GM21576 (cell line): ENCODE results near the gene CLEC2L.
"Not testable (repeated sequence)": the region's sequence is repeated elsewhere in the genome, so short reads cannot be mapped to it uniquely, and the experiment has no call there.

Experiments used
- ATAC-seq: cut with Tn5 transposase; IDR thresholded peaks from one replicate; pipeline ENCODE4 v1.9.1; 2021; ENCODE audit warnings: mild to moderate bottlenecking, moderate library complexity; ENCODE audit not compliant: unreplicated experiment

The CLEC2L gene

GRCh38 chr7:139553991-139554700 is 30.7 kb downstream of the CLEC2L start:
- not testable (repeated sequence) for ATAC-seq

GRCh38 chr7:139557857-139558581 is 34.5 kb downstream of the CLEC2L start:
- no peak for ATAC-seq

GRCh38 chr7:139559364-139560105 is 36.0 kb downstream of the CLEC2L start:
- no peak for ATAC-seq

GRCh38 chr7:139560199-139560598 is 36.7 kb downstream of the CLEC2L start:
- no peak for ATAC-seq

GRCh38 chr7:139560678-139561077 is 37.2 kb downstream of the CLEC2L start:
- ATAC-seq, result no peak

GRCh38 chr7:139562491-139562890 is 39.0 kb downstream of the CLEC2L start:
- ATAC-seq, result no peak

- ATAC-seq, result no peak
Observed at GRCh38 chr7:139562961-139563565, 39.6 kb downstream of the CLEC2L start.

- no peak for ATAC-seq
Observed at GRCh38 chr7:139563856-139564255, 40.4 kb downstream of the CLEC2L start.

GRCh38 chr7:139566075-139566474 is 42.6 kb downstream of the CLEC2L start:
- no peak for ATAC-seq

GRCh38 chr7:139566736-139567646 is 43.5 kb downstream of the CLEC2L start:
- ATAC-seq, result no peak

GRCh38 chr7:139567647-139568345 is 44.3 kb downstream of the CLEC2L start:
- no peak for ATAC-seq

- no peak for ATAC-seq
Observed at GRCh38 chr7:139568346-139568675, 44.8 kb downstream of the CLEC2L start.

- ATAC-seq, result no peak
Observed at GRCh38 chr7:139568813-139569490, 45.5 kb downstream of the CLEC2L start.

- ATAC-seq, result no peak
Observed at GRCh38 chr7:139570119-139570518, 46.6 kb downstream of the CLEC2L start.

GRCh38 chr7:139570626-139571025 is 47.1 kb downstream of the CLEC2L start:
- no peak for ATAC-seq

GRCh38 chr7:139571190-139571589 is 47.7 kb downstream of the CLEC2L start:
- ATAC-seq, result no peak

GRCh38 chr7:139571651-139572050 is 48.2 kb downstream of the CLEC2L start:
- ATAC-seq, result no peak

GRCh38 chr7:139572071-139572470 is 48.6 kb downstream of the CLEC2L start:
- no peak for ATAC-seq

GRCh38 chr7:139572704-139573385 is 49.4 kb downstream of the CLEC2L start:
- ATAC-seq, result no peak
